ENCODE measurements around the gene ELMOD3.

- no peak for TF ChIP-seq CTCF (IDR thresholded peaks at IDR 0.05)
- TF ChIP-seq POLR2A (IDR thresholded peaks at IDR 0.05): no peak
Measured at GRCh38 chr2:85410584-85411404, 56.2 kb downstream of the ELMOD3 start.
